Coronary artery (tissue), 2 donors: ENCODE data around the gene SLC35A3.
A peak's percentile ranks its signal among the peaks of the same experiment; 100 is the strongest.

ENCODE experiments used
- DNase-seq: peaks from one replicate; pipeline ENCODE4 v3.0.0-alpha.2; 2017; ENCODE audit warnings: low spot score
- H3K27ac ChIP-seq, 2 donors: fragments of 200-600 bp; sonication (generic); one replicate each; pipeline ENCODE4 v1.5.1; 2016 to 2019
- H3K4me3 ChIP-seq: fragments of 200-600 bp; sonication (generic); 2 replicates; pipeline ENCODE4 v1.5.1; 2016; ENCODE audit warnings: mild to moderate bottlenecking, moderate library complexity
- TF ChIP-seq, protein P1 (sequence below): fragments of 200-600 bp; sonication (generic); IDR thresholded peaks from one replicate; pipeline ENCODE4 v1.5.1; 2019; ENCODE audit warnings: antibody characterized with exemption

SLC35A3 gene

GRCh38 chr1:100034470-100034869 lies 64.7 kb downstream of the SLC35A3 start:
- Histone ChIP-seq H3K4me3 (no peak overlapping the region), H3K27ac (no peak overlapping the region)
- no peak for DNase-seq
- TF ChIP-seq, protein P1, sequence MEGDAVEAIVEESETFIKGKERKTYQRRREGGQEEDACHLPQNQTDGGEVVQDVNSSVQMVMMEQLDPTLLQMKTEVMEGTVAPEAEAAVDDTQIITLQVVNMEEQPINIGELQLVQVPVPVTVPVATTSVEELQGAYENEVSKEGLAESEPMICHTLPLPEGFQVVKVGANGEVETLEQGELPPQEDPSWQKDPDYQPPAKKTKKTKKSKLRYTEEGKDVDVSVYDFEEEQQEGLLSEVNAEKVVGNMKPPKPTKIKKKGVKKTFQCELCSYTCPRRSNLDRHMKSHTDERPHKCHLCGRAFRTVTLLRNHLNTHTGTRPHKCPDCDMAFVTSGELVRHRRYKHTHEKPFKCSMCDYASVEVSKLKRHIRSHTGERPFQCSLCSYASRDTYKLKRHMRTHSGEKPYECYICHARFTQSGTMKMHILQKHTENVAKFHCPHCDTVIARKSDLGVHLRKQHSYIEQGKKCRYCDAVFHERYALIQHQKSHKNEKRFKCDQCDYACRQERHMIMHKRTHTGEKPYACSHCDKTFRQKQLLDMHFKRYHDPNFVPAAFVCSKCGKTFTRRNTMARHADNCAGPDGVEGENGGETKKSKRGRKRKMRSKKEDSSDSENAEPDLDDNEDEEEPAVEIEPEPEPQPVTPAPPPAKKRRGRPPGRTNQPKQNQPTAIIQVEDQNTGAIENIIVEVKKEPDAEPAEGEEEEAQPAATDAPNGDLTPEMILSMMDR = no peak

DNA sequence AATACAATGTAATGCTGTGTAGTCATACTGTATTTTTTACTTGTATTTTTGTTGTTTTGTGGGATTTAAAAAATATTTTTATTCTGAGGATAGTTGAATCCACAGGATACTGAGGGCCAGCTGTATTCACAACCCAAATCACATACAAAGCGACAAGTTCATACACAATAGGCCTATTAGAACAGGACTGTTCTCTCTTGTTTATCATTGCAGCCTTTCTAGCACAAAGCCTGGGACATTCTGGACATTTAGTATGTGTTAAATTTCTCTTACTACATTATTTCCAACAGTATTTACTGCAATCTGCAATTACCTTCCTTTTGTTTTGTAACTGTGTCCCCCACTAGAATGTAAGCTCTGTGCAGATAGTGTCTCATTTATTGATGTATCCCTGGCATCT lies 65.4 kb downstream of the SLC35A3 start:
- H3K4me3 ChIP-seq = no peak overlapping the region
- DNase-seq = no peak
- H3K27ac ChIP-seq = no peak overlapping the region
- TF ChIP-seq, protein P1 = no peak

GRCh38 chr1:100036718-100037655 lies 67.2 kb downstream of the SLC35A3 start:
- peak overlapping the region; percentile 89 for H3K4me3 ChIP-seq
- TF ChIP-seq, protein P1 = no peak
- H3K27ac ChIP-seq = peak overlapping the region; percentile 96 to 97
- DNase-seq = no peak

DNA sequence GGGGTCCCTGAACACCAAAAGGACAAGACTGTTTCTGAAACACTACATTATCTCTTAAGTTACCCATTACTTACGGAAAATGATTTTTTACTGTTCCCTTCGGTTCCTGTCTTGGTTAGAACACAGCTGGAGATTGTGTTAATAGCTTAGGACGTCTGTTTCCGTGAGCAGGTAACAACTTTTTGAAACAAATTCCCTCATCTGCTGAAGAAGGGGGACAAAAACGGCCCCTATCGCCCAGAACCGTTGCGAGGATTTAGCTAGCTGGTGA lies 67.8 kb downstream of the SLC35A3 start:
- H3K4me3 ChIP-seq = peak overlapping the region; percentile 89
- no peak for DNase-seq
- TF ChIP-seq, protein P1 = no peak
- H3K27ac ChIP-seq = peak overlapping the region; percentile 96 to 97

DNA sequence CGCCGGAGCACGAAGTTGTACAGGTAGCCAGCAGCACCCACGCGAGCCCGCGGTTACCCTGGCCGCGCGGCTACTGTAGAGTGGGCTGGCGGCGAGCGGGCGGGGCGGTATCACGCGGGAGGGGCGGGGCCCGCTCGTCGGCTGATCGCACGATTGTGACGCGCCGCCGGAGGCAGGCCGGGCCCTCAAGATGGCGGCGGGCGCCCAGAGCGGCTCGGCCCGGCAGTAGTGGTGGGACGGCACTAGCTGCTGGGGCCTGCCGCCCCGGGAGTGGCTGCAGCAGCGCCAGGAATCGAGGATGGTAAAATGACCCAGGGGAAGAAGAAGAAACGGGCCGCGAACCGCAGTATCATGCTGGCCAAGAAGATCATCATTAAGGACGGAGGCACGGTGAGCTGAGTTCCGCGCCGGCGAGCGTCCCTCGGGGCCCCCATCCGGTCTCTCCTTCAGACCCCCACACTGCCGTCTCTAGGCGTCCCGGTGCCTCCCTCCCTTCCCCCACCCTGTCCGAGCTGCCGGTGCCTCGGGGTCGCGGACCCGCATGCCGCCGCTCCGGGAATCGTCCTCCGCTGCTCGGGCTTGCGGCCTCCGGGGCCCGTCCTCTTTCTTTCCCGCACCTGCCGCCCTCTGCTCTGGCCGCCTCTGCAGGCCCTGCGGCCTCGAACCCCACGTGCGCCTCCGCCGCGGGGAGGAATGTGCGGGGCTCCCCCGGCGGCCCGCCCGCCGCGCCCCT lies 68.3 kb downstream of the SLC35A3 start:
- Histone ChIP-seq H3K4me3 (peak overlapping the region; percentile 89), H3K27ac (peak overlapping the region; percentile 96 to 97)
- TF ChIP-seq, protein P1 = no peak
- peak; percentile 91 for DNase-seq

DNA sequence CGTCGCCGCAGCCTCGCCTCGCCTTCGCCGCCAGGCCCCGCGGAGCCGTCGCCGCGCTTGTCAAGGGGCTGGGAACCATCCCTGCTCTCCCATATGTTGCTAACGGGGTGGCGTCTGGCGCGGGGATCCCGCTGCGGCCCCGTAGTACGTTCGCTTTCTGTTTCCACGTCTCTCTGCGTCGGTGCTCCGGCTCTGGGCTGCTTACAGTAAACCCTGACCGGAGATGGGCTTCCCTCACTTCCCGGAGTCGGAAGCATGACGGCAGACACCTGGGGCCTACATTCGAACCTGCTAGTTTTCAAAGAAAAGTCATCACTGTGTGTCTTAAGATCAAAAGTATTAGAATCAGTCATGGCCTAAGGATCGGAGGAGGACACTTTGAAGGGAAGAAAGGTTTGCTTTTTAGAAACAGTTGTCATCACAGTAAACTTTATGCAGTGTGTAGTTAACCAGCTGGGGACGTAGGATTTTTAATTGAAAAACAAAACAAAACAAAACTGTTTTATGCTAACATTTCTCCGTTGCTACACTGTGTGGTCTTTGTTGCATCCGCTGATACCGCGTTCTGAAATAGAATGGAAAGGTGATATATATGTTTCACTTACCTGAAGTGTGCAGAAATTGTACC lies 69.0 kb downstream of the SLC35A3 start:
- peak overlapping the region; percentile 96 to 97 for H3K27ac ChIP-seq
- TF ChIP-seq, protein P1 = no peak
- peak; percentile 79 for DNase-seq
- H3K4me3 ChIP-seq = peak overlapping the region; percentile 89
